ENCODE results near the gene CHN1. TPM values are rescaled to one million over a fixed set of nuclear protein-coding genes. Genes with fewer than 3 reads are reported as not detected.

Gene CHN1
- total RNA-seq, 4 donors from 2014 or later = 5.8 to 24.7 (median 9.3) TPM

DNA sequence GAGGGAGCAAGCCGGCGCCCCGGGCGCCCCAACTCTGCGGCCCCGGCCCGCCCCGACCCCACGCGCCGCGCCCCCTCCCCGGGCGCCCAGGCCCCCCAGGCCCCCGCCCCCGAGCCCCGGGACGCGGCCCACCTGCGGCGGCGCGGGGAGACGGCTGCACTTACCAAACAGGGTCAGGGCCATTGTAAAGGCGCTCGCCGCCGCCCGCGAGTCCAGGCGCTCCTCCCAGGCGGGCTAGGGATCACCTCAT, 526 bp downstream of the CHN1 start:
- TF ChIP-seq, protein P1, sequence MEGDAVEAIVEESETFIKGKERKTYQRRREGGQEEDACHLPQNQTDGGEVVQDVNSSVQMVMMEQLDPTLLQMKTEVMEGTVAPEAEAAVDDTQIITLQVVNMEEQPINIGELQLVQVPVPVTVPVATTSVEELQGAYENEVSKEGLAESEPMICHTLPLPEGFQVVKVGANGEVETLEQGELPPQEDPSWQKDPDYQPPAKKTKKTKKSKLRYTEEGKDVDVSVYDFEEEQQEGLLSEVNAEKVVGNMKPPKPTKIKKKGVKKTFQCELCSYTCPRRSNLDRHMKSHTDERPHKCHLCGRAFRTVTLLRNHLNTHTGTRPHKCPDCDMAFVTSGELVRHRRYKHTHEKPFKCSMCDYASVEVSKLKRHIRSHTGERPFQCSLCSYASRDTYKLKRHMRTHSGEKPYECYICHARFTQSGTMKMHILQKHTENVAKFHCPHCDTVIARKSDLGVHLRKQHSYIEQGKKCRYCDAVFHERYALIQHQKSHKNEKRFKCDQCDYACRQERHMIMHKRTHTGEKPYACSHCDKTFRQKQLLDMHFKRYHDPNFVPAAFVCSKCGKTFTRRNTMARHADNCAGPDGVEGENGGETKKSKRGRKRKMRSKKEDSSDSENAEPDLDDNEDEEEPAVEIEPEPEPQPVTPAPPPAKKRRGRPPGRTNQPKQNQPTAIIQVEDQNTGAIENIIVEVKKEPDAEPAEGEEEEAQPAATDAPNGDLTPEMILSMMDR (IDR thresholded peaks at IDR 0.05; ENCODE audit: low read depth) = no peak

DNA sequence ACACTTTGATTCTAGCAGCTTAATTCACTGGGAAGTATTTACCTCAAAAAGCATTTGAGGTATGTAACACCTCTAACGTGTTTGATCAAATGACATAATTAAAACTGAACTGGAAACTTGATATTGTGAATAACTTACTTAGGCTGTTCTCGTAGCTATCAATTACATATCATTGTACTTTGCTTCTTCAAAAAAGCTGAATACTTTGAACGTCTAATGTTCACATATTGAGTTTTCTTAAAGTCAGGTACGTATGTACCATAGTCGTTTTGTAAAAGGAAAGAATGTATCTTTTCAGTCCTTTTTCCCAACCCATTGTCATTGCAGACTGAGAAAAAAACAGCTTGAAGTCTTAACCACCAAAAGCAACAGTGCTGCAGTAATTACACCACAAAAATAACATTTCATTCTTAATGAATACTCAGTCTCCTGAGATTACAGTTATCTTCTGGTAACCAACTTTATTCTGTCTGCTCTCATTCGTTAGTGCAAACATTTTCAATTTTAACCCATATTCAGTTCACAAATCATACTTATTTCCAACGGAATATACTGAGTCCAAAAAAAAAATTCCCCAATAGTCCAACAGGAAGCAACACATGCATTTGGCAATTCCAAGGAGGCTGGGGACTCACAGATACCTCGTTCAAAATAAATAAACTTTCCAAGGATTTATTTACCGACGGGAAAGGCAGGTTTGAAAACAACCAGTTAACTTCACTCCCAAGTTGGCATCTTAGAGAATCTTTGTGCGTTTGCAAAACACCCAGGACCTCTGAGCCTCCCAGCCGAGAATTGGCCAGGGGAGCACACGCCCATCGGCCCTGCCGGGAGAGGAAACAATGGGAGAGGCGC, 1.1 kb downstream of the CHN1 start:
- TF ChIP-seq, protein P1 (IDR thresholded peaks at IDR 0.05; ENCODE audit: low read depth) = no peak

DNA sequence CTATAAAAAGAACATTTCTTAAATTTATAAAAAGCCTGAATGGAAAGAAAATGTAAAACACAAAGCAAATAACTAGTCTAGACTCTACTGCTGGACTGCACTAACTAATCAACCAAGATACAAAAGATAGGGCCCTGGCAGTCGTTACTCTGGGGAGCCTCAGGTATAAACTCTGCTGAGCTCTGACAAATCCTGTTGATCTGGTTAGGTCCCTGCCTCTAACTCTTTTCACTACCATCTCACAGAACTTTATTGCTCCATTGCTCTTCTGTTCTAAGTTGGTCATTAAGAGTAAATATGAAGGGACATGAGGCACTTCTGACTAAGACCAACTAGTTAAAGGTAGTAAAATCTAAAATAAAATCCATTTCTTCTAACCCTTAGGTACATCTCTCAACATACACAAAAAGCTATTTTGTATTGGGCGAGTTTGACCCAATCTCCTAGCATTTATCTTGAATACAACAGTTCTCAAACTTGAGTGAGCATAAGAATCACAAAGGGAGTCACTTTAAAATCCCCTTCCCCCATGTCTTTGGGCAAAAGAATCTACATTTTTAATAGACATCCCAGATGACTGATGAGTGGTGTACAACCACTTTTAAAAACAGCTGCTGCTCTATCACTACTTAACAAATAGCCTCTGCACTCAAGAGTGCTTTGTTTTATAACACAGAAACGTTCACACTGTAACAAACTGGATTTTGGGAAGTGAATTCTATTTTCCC, 2.5 kb downstream of the CHN1 start:
- TF ChIP-seq, protein P1 (IDR thresholded peaks at IDR 0.05; ENCODE audit: low read depth) = no peak

DNA sequence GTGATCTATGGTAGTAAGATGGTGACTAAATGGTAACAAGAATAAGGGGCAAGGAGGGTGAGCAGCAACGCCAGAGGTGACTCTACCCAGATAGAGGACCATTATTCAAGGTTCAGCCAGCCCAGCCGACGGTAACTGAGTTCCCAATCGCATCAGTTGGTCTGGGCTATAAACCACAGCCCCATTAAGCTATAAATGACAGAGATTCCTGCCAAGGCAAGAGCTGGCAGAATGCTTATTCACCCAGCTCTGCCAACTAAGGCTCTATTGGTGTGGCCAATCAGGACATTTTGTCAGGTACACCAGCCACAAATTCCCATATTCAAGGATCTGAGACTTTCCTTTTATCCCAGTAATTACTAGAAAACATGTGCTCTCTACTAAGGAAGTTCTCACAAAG, 3.6 kb downstream of the CHN1 start:
- TF ChIP-seq, protein P1 (IDR thresholded peaks at IDR 0.05; ENCODE audit: low read depth) = no peak

DNA sequence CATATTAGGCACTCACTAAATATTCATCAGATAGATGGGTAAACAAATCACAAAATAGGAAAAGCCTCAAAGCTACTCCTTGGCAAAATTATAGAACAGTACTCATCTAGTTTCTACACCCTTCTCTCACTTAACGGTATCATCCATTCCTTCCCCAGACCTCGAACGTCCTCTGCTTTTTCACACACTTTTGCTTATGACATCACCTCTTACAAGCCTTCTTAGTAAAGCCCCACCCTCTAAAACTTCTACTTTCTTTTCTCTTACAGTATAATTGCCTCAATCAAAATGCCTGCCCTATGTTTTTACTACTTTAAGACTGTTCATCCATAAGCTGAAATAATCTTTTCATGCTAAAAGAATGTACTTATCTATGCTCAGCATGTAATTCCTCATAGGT, 8.1 kb downstream of the CHN1 start:
- TF ChIP-seq, protein P1 (IDR thresholded peaks at IDR 0.05; ENCODE audit: low read depth) = no peak

DNA sequence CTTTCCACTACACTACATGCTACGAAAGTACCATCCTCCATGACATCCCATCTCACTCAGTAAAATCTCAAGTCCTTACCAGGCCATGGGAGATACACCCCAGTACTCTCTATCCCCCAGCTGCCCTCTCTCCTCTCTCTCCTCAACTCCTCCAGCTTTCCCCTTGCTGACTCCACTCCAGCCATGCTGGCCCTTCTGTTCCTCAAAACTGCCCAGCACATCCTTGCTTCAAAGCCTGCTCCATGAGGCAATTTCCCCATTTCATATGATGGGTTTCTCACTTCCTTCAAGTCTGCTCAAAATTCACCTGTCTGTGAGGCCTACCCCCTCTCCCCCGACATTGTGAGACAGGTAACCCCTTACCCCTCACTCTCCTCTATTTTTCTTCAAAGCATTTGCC, 8.6 kb downstream of the CHN1 start:
- TF ChIP-seq, protein P1 (IDR thresholded peaks at IDR 0.05; ENCODE audit: low read depth) = no peak

DNA sequence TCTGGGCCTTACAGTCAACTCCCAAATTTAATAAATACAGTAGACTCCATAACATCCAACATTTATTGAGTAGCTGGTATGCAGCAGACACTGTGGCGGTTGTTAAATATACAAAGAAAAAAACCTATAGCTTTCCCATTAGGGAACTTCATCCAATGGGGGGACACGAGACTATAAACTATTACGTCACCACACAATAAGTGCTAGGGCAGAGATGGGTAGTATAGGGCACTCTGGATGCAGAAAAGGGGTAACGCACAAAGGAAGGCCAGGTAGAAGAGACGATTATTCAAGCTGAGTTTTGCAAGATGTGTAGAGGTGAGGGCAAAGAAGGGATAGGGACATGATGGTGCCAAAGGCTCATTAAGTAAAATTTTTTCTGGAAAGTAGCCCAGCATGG, 10.8 kb downstream of the CHN1 start:
- TF ChIP-seq, protein P1 (IDR thresholded peaks at IDR 0.05; ENCODE audit: low read depth) = no peak

Data from subcutaneous adipose tissue (tissue), 4 donors.